IMR-90 (cell line): ENCODE results near the gene FOXP1. TPM values are rescaled to one million over a fixed set of nuclear protein-coding genes. Genes with fewer than 3 reads are reported as not detected.

ENCODE experiments used
- ATAC-seq: fragments of 200-7000 bp; cut with Tn5 transposase; 2 replicates; pipeline ENCODE4 v1.9.1; 2020; ENCODE audit warnings: low read depth, mild to moderate bottlenecking, moderate library complexity
- BruUV-seq: library from RNA; stranded (reverse); fragments of 400-500 nt; replicated peaks from 2 replicates; lab custom pipeline; 2021; lab: Mats Ljungman, UMichigan
- CTCF ChIA-PET: fragments of 300-600 bp; formaldehyde crosslinking; extraction: SDS; loops from one replicate; lab custom pipeline; 2021; ENCODE audit warnings: antibody characterized with exemption; lab: Yijun Ruan, JAX
- POLR2A ChIA-PET: fragments of 300-600 bp; sonication (Branson Sonifier 250); formaldehyde crosslinking; loops from one replicate; lab custom pipeline; 2022; ENCODE audit warnings: antibody characterized with exemption; ENCODE audit not compliant: unreplicated experiment; lab: Charles Lee
- DNase-seq: peaks from one replicate; pipeline ENCODE4 v3.0.0; 2013
- H2AFZ ChIP-seq: replicated peaks from 2 replicates; pipeline ENCODE3; 2013; ENCODE audit warnings: low read length, mild to moderate bottlenecking; ENCODE audit not compliant: poor library complexity
- H2AK5ac ChIP-seq: 2 replicates; pipeline ENCODE4 v1.6.1; 2013; ENCODE audit warnings: low read depth, low read length, inconsistent platforms
- H2AK9ac ChIP-seq: replicated peaks from 2 replicates; pipeline ENCODE3; 2013; ENCODE audit warnings: mild to moderate bottlenecking, low read depth, low read length, moderate library complexity; ENCODE audit not compliant: poor library complexity
- H2BK120ac ChIP-seq: 2 replicates; pipeline ENCODE4 v1.6.1; 2013; ENCODE audit warnings: low read depth, low read length, inconsistent platforms
- H2BK15ac ChIP-seq: 3 replicates; pipeline ENCODE4 v1.6.1; 2013; ENCODE audit warnings: low read depth, low read length, inconsistent platforms
- H2BK20ac ChIP-seq: 2 replicates; pipeline ENCODE4 v1.6.1; 2013; ENCODE audit warnings: low read depth, mild to moderate bottlenecking, inconsistent platforms, low read length, moderate library complexity
- H2BK5ac ChIP-seq: 2 replicates; pipeline ENCODE4 v1.6.1; 2013; ENCODE audit warnings: mild to moderate bottlenecking, low read depth, low read length, inconsistent platforms; ENCODE audit not compliant: poor library complexity, severe bottlenecking
- H3K14ac ChIP-seq: replicated peaks from 2 replicates; pipeline ENCODE4 v1.6.1; 2013; ENCODE audit warnings: low read depth, low read length, inconsistent platforms
- H3K18ac ChIP-seq: 2 replicates; pipeline ENCODE4 v1.6.1; 2013; ENCODE audit warnings: low read depth, low read length, control low read depth
- H3K23ac ChIP-seq: 2 replicates; pipeline ENCODE4 v1.6.1; 2013; ENCODE audit warnings: low read depth, low read length, inconsistent platforms
- H3K27ac ChIP-seq: 2 replicates; pipeline ENCODE4 v1.5.1; 2013; ENCODE audit warnings: mild to moderate bottlenecking, control low read depth, low read length; ENCODE audit not compliant: insufficient read depth
- H3K27me3 ChIP-seq: 2 replicates; pipeline ENCODE4 v1.6.1; 2013; ENCODE audit warnings: low read length; ENCODE audit not compliant: control insufficient read depth, insufficient read depth
- H3K36me3 ChIP-seq: 2 replicates; pipeline ENCODE4 v1.6.1; 2013; ENCODE audit warnings: low read length, mixed read lengths; ENCODE audit not compliant: control insufficient read depth, insufficient read depth
- H3K4ac ChIP-seq: 2 replicates; pipeline ENCODE4 v1.6.1; 2013; ENCODE audit warnings: low read depth, low read length, inconsistent platforms
- H3K4me1 ChIP-seq: 2 replicates; pipeline ENCODE4 v1.6.1; 2013; ENCODE audit warnings: low read length, mixed read lengths; ENCODE audit not compliant: control insufficient read depth, insufficient read depth
- H3K4me2 ChIP-seq: 2 replicates; pipeline ENCODE4 v1.6.1; 2013; ENCODE audit warnings: low read depth, mild to moderate bottlenecking, control low read depth, low read length, moderate library complexity
- H3K4me3 ChIP-seq: 2 replicates; pipeline ENCODE4 v1.5.1; 2013; ENCODE audit warnings: low read depth, mild to moderate bottlenecking, control low read depth, low read length, moderate library complexity; ENCODE audit not compliant: insufficient read depth
- H3K56ac ChIP-seq: 2 replicates; pipeline ENCODE4 v1.6.1; 2013; ENCODE audit warnings: low read length, inconsistent platforms; ENCODE audit not compliant: insufficient read depth; ENCODE audit errors: extremely low read depth
- H3K79me1 ChIP-seq, 2 experiments: 2 replicates each; pipeline ENCODE4 v1.6.1; 2013; ENCODE audit warnings: low read length in 2 of 2, inconsistent platforms in 1 of 2, low read depth in 1 of 2
- H3K9ac ChIP-seq: 2 replicates; pipeline ENCODE4 v1.6.1; 2013; ENCODE audit warnings: low read depth, low read length, control low read depth
- H3K9me1 ChIP-seq: 2 replicates; pipeline ENCODE4 v1.6.1; 2013; ENCODE audit warnings: low read length, inconsistent platforms; ENCODE audit not compliant: insufficient read depth
- H3K9me3 ChIP-seq: 2 replicates; pipeline ENCODE4 v1.6.1; 2013; ENCODE audit warnings: low read length; ENCODE audit not compliant: control insufficient read depth, insufficient read depth
- H4K20me1 ChIP-seq: 2 replicates; pipeline ENCODE4 v1.6.1; 2013; ENCODE audit warnings: low read length, inconsistent platforms; ENCODE audit not compliant: insufficient read depth
- H4K5ac ChIP-seq: 2 replicates; pipeline ENCODE4 v1.6.1; 2013; ENCODE audit warnings: mild to moderate bottlenecking, low read depth, low read length, control low read depth
- H4K8ac ChIP-seq, 2 experiments: 2 replicates each; pipeline ENCODE4 v1.6.1; 2013; ENCODE audit warnings: low read depth in 2 of 2, low read length in 2 of 2, control low read depth in 1 of 2, inconsistent platforms in 1 of 2
- H4K91ac ChIP-seq: 2 replicates; pipeline ENCODE4 v1.6.1; 2013; ENCODE audit warnings: low read depth, low read length, inconsistent platforms; ENCODE audit not compliant: insufficient read depth
- BHLHE40 ChIP-seq: fragments of 150-350 bp; IDR thresholded peaks from 2 replicates; pipeline ENCODE4 v1.6.1; 2016; ENCODE audit warnings: mild to moderate bottlenecking, low read depth, low read length
- CEBPB ChIP-seq: IDR thresholded peaks from 2 replicates; pipeline ENCODE4 v1.6.1; 2012; ENCODE audit warnings: low read depth, low read length, improper control_type of control experiment
- CHD1 ChIP-seq: IDR thresholded peaks from 2 replicates; pipeline ENCODE4 v1.6.1; 2012; ENCODE audit warnings: low read depth, low read length, improper control_type of control experiment
- FOS ChIP-seq: fragments of 150-350 bp; IDR thresholded peaks from 2 replicates; pipeline ENCODE4 v1.6.1; 2016; ENCODE audit warnings: low read depth, low read length
- MAFK ChIP-seq: IDR thresholded peaks from 2 replicates; pipeline ENCODE4 v1.6.1; 2012; ENCODE audit warnings: low read depth, low read length, improper control_type of control experiment
- MAZ ChIP-seq: IDR thresholded peaks from 2 replicates; pipeline ENCODE4 v1.6.1; 2012; ENCODE audit warnings: low read depth, mild to moderate bottlenecking, low read length, improper control_type of control experiment, moderate library complexity, borderline replicate concordance
- MXI1 ChIP-seq: IDR thresholded peaks from 2 replicates; pipeline ENCODE4 v1.6.1; 2012; ENCODE audit warnings: low read depth, mild to moderate bottlenecking, low read length, moderate library complexity, borderline replicate concordance
- NFE2L2 ChIP-seq: fragments of 150-350 bp; IDR thresholded peaks from 2 replicates; pipeline ENCODE4 v1.6.1; 2016; ENCODE audit warnings: low read depth, mild to moderate bottlenecking, low read length
- POLR2A ChIP-seq: IDR thresholded peaks from 2 replicates; pipeline ENCODE4 v1.6.1; 2012; ENCODE audit warnings: mild to moderate bottlenecking, low read depth, low read length
- RAD21 ChIP-seq: IDR thresholded peaks from 2 replicates; pipeline ENCODE4 v1.6.1; 2012; ENCODE audit warnings: low read length, improper control_type of control experiment
- RCOR1 ChIP-seq: IDR thresholded peaks from 2 replicates; pipeline ENCODE4 v1.6.1; 2012; ENCODE audit warnings: mild to moderate bottlenecking, low read length, improper control_type of control experiment; ENCODE audit not compliant: insufficient replicate concordance
- RFX5 ChIP-seq: IDR thresholded peaks from 2 replicates; pipeline ENCODE4 v1.8.0; 2012; ENCODE audit warnings: low read depth, mild to moderate bottlenecking, low read length, moderate library complexity
- SMC3 ChIP-seq: fragments of 150-350 bp; IDR thresholded peaks from 2 replicates; pipeline ENCODE4 v1.6.1; 2016; ENCODE audit warnings: low read depth, mild to moderate bottlenecking, antibody characterized with exemption, low read length, moderate library complexity
- WGBS, 2 experiments: methylation state at CpG; one replicate each; pipeline versions ENCODE4 v1.1.5 to v1.1.7; 2013; ENCODE audit warnings: missing lambda C conversion rate in 2 of 2; ENCODE audit not compliant: insufficient read length in 1 of 2; ENCODE audit errors: extremely low coverage in 2 of 2; 5-methylcytosine and 5-hydroxymethylcytosine counted together
- dilution Hi-C: fragments of 300-500 bp; cut with HindIII; formaldehyde crosslinking; loops from one replicate; pipeline ENCODE4 v1.14.3; 2018; ENCODE audit warnings: low sequenced_read_pairs; ENCODE audit not compliant: unreplicated experiment
- in situ Hi-C: fragments of 300-500 bp; cut with MboI; formaldehyde crosslinking; loops from 3 replicates; pipeline ENCODE4 v1.14.3; 2019; ENCODE audit warnings: low sequenced_read_pairs, inconsistent platforms, mixed read lengths
- intact Hi-C: fragments of 100-400 bp; cut with micrococcal nuclease; formaldehyde crosslinking; loops from 2 replicates; pipeline ENCODE4 v1.10.0; 2022
- polyA plus RNA-seq, 3 experiments: library from polyadenylated mRNA; depleted of rRNA; stranded (reverse); fragments of >200 nt; gene quantifications; 2 replicates each; pipeline ENCODE4 v1.2.3, GENCODE V29; 2012; ENCODE audit warnings: low replicate concordance in 1 of 3
- total RNA-seq: library from RNA; depleted of rRNA; stranded (reverse); fragments of >200 nt; gene quantifications from 2 replicates; pipeline ENCODE4 v1.2.3, GENCODE V29; 2012
- TF ChIP-seq, protein P1 (sequence below): fragments of 150-350 bp; IDR thresholded peaks from 2 replicates; pipeline ENCODE4 v1.6.1; 2017; ENCODE audit warnings: mild to moderate bottlenecking, antibody characterized with exemption, low read length, low read depth
- TF ChIP-seq, protein P2 (sequence below): conservative IDR thresholded peaks from 2 replicates; pipeline ENCODE4 v1.5.1; 2012; ENCODE audit warnings: mild to moderate bottlenecking, low read depth, low read length, improper control_type of control experiment
- TF ChIP-seq, protein P3 (sequence below): fragments of 150-350 bp; IDR thresholded peaks from 2 replicates; pipeline ENCODE4 v1.6.1; 2016; ENCODE audit warnings: low read depth, mild to moderate bottlenecking, low read length, moderate library complexity, borderline replicate concordance

FOXP1 gene
- total and polyA plus RNA-seq, 2 of the 4 experiments (the other 2 are of a cell fraction): 37.0 to 132 TPM

DNA sequence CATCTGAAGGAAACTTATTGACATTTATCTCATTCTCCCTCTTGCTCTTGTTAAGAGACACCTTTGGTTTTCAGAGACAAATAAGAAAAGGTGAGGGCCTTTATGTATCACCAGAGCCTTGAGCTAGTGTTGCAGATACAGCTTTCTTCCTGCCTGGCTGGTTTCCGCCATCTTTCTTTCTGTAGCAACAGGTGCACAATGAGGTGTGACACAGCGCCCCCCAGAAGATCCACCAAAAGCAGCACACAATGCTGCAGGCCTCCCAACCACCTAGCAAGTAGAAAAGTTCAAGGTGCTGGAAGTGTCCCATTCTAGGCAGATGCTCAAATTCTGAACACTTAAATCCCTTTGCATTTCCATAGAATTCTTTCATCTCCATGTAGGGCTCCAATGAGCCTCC, 106.6 kb downstream of the FOXP1 start:
- ChIA-PET POLR2A (no interaction called here), CTCF (no interaction called here)
- BruUV-seq: no TSS peak
- dilution Hi-C loops (no loop called here), intact Hi-C loops (no loop called here), in situ Hi-C loops (no loop called here)
- Histone ChIP-seq H3K79me1 (peaks cover 16 to 19% of the 10 kb centered on the region in 2 experiments), H2AFZ (no peak overlapping the region), H3K56ac (no peak overlapping the region), H3K18ac (no peak overlapping the region), H3K9me3 (no peaks in the 10 kb centered on the region), H3K4me2 (no peak overlapping the region), H3K14ac (no peak overlapping the region), H4K91ac (no peak overlapping the region), H3K23ac (no peak overlapping the region), H3K4me1 (peaks cover 2% of the 10 kb centered on the region; the same call in 1 of the 2 replicates), H4K8ac (no peak overlapping the region), H4K20me1 (peaks cover 4% of the 10 kb centered on the region; the same call in 1 of the 2 replicates), H3K36me3 (no peaks in the 10 kb centered on the region), H2AK5ac (no peak overlapping the region), H2BK5ac (no peak overlapping the region), H2BK120ac (no peak overlapping the region), H2BK15ac (no peak overlapping the region), H3K27ac (no peak overlapping the region), H3K27me3 (no peaks in the 10 kb centered on the region), H3K4ac (no peak overlapping the region), H3K4me3 (no peak overlapping the region), H2BK20ac (no peak overlapping the region), H3K9me1 (peaks cover 8% of the 10 kb centered on the region), H2AK9ac (no peak overlapping the region), H3K9ac (no peak overlapping the region), H4K5ac (no peak overlapping the region)
- TF ChIP-seq NFE2L2: no peak
- TF ChIP-seq RCOR1: no peak
- no peak for TF ChIP-seq SMC3
- TF ChIP-seq, protein P1, sequence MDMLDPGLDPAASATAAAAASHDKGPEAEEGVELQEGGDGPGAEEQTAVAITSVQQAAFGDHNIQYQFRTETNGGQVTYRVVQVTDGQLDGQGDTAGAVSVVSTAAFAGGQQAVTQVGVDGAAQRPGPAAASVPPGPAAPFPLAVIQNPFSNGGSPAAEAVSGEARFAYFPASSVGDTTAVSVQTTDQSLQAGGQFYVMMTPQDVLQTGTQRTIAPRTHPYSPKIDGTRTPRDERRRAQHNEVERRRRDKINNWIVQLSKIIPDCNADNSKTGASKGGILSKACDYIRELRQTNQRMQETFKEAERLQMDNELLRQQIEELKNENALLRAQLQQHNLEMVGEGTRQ: no peak
- no peak for TF ChIP-seq MAZ
- TF ChIP-seq RFX5: no peak
- no peak for TF ChIP-seq FOS
- TF ChIP-seq POLR2A: no peak
- TF ChIP-seq MAFK: no peak
- TF ChIP-seq, protein P2, sequence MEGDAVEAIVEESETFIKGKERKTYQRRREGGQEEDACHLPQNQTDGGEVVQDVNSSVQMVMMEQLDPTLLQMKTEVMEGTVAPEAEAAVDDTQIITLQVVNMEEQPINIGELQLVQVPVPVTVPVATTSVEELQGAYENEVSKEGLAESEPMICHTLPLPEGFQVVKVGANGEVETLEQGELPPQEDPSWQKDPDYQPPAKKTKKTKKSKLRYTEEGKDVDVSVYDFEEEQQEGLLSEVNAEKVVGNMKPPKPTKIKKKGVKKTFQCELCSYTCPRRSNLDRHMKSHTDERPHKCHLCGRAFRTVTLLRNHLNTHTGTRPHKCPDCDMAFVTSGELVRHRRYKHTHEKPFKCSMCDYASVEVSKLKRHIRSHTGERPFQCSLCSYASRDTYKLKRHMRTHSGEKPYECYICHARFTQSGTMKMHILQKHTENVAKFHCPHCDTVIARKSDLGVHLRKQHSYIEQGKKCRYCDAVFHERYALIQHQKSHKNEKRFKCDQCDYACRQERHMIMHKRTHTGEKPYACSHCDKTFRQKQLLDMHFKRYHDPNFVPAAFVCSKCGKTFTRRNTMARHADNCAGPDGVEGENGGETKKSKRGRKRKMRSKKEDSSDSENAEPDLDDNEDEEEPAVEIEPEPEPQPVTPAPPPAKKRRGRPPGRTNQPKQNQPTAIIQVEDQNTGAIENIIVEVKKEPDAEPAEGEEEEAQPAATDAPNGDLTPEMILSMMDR: no peak
- TF ChIP-seq CEBPB: no peak
- no peak for TF ChIP-seq BHLHE40
- TF ChIP-seq CHD1: no peak
- no peak for TF ChIP-seq RAD21
- TF ChIP-seq MXI1: no peak
- TF ChIP-seq, protein P3, sequence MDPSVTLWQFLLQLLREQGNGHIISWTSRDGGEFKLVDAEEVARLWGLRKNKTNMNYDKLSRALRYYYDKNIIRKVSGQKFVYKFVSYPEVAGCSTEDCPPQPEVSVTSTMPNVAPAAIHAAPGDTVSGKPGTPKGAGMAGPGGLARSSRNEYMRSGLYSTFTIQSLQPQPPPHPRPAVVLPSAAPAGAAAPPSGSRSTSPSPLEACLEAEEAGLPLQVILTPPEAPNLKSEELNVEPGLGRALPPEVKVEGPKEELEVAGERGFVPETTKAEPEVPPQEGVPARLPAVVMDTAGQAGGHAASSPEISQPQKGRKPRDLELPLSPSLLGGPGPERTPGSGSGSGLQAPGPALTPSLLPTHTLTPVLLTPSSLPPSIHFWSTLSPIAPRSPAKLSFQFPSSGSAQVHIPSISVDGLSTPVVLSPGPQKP: no peak
- DNase-seq (no peak), ATAC-seq (no peak)
- WGBS, 2 experiments: no CpG with 5 or more reads among the region's 2 CpGs
